ENCODE data around the gene RSPO3. TPM values are rescaled to one million over a fixed set of nuclear protein-coding genes. Genes with fewer than 3 reads are reported as not detected.

The RSPO3 gene
- total RNA-seq, 1 experiment from 2014 or later = not detected

DNA sequence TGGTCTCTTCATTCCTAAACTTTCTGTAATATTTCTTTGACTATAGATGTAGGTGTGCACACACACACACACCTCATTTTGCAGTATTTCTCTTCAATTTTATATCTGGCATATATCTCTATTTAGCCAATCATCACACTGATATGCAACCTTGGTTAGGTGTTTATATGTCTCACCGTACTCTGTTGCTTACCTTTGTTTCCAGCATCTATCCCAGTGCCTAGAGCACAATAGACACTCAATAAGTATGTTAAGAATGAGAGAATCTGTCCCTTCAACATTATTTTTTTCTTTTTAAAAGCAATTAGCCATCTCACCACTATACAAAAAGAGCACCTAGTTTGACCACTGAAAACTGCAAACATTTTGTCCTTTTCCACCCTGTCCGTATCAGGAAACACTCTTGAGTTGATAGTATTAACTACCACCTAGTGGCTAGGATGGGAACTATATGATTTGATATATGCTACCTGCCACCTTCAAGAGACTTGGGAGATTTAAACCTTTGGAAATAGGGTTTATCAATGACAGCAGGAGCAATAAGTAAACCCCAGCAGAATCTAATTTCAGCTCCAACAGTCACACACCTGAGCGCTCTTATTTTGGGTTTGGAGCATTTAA lies 48.7 kb upstream of the RSPO3 start:
- H3K79me2 ChIP-seq (ENCODE audit: insufficient read depth, low read length) = no peaks in the 10 kb centered on the region
- BruUV-seq (replicated peaks) = no TSS peak
- H3K27me3 ChIP-seq (ENCODE audit: insufficient read depth, low read length) = no peaks in the 10 kb centered on the region
- ChIA-PET POLR2A (no interaction called here), CTCF (no interaction called here), RAD21 (ENCODE audit: low non-redundant PET in 1 of 2, low total read pairs in 2 of 2, uncharacterized antibody in 2 of 2, unreplicated experiment in 2 of 2) (no interaction called here)
- no peaks in the 10 kb centered on the region for H3K9me2 ChIP-seq (ENCODE audit: insufficient read depth)
- TF ChIP-seq CTCF (IDR thresholded peaks at IDR 0.05 in 2 of 3, conservative IDR thresholded peaks at IDR 0.05 in 1 of 3; ENCODE audit: borderline replicate concordance in 1 of 3, insufficient read depth in 1 of 3, low read depth in 2 of 3, low read length in 2 of 3) = peak; percentile 40 to 61 (median 54); a peak in 5 of 6 replicates
- TF ChIP-seq, protein P1, sequence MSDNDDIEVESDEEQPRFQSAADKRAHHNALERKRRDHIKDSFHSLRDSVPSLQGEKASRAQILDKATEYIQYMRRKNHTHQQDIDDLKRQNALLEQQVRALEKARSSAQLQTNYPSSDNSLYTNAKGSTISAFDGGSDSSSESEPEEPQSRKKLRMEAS (IDR thresholded peaks at IDR 0.05) = no peak
- TF ChIP-seq EZH2 (IDR thresholded peaks at IDR 0.05) = no peak
- peak; percentile 68 for TF ChIP-seq RAD21 (IDR thresholded peaks at IDR 0.05; ENCODE audit: low read depth)
- TF ChIP-seq, protein P2, sequence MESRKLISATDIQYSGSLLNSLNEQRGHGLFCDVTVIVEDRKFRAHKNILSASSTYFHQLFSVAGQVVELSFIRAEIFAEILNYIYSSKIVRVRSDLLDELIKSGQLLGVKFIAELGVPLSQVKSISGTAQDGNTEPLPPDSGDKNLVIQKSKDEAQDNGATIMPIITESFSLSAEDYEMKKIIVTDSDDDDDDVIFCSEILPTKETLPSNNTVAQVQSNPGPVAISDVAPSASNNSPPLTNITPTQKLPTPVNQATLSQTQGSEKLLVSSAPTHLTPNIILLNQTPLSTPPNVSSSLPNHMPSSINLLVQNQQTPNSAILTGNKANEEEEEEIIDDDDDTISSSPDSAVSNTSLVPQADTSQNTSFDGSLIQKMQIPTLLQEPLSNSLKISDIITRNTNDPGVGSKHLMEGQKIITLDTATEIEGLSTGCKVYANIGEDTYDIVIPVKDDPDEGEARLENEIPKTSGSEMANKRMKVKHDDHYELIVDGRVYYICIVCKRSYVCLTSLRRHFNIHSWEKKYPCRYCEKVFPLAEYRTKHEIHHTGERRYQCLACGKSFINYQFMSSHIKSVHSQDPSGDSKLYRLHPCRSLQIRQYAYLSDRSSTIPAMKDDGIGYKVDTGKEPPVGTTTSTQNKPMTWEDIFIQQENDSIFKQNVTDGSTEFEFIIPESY (IDR thresholded peaks at IDR 0.05; ENCODE audit: extremely low read depth, insufficient replicate concordance, low read length) = no peak
- no peak for TF ChIP-seq TCF7L2 (IDR thresholded peaks at IDR 0.05; ENCODE audit: borderline replicate concordance, extremely low read depth, insufficient read depth, insufficient read length)
- TF ChIP-seq ZFX (IDR thresholded peaks at IDR 0.05) = no peak
- no peak for TF ChIP-seq POLR2A (IDR thresholded peaks at IDR 0.05; ENCODE audit: borderline replicate concordance, extremely low read depth, insufficient read depth, insufficient read length)
- TF ChIP-seq SIN3A (IDR thresholded peaks at IDR 0.05; ENCODE audit: low read depth) = no peak
- TF ChIP-seq FOSL1 (IDR thresholded peaks at IDR 0.05; ENCODE audit: low read depth) = no peak
- no peak overlapping the region for H3K9ac ChIP-seq (ENCODE audit: low read length)
- H3K4me1 ChIP-seq (ENCODE audit: control insufficient read depth in 1 of 2, insufficient read depth in 2 of 2, low read length in 2 of 2) = no peaks in the 10 kb centered on the region
- ATAC-seq (peak; percentile 95), DNase-seq (ENCODE audit: low read depth, low spot score) (peak; percentile 36)
- no peaks in the 10 kb centered on the region for H3K36me3 ChIP-seq (ENCODE audit: control insufficient read depth in 1 of 2, insufficient read depth in 2 of 2, low read length in 2 of 2)
- no peak overlapping the region for H2AFZ ChIP-seq (ENCODE audit: low read depth, low read length, poor library complexity, severe bottlenecking)
- no peaks in the 10 kb centered on the region for H4K20me1 ChIP-seq (ENCODE audit: insufficient read depth)
- no peak overlapping the region for H3K27ac ChIP-seq (ENCODE audit: low read depth, low read length)
- intact Hi-C loops (cut with micrococcal nuclease) = loop anchor here (5.0 kb wide), 1 partner anchor 267 kb away; no protein-coding TSS in a partner anchor
- no peak overlapping the region for H3K4me2 ChIP-seq (ENCODE audit: low read length)
- H3K9me3 ChIP-seq (ENCODE audit: control insufficient read depth in 1 of 2, insufficient read depth in 1 of 2, low read depth in 1 of 2, low read length in 2 of 2) = no peaks in the 10 kb centered on the region
- no peak overlapping the region for H3K4me3 ChIP-seq (replicated peaks in 1 of 2; ENCODE audit: low read depth in 1 of 2, low read length in 2 of 2)
